ENCODE measurements around the gene PDE4B. TPM values are rescaled to one million over a fixed set of nuclear protein-coding genes. Genes with fewer than 3 reads are reported as not detected.

The PDE4B gene
- total RNA-seq, 1 donor from 2014 or later, result 7.6 TPM

- Mint-ChIP-seq H3K36me3 (ENCODE audit: low read depth, unreplicated experiment) (no peaks in the 10 kb centered on the region), H3K4me3 (ENCODE audit: unreplicated experiment) (no peak overlapping the region), H3K9me3 (ENCODE audit: unreplicated experiment) (no peaks in the 10 kb centered on the region), H3K27ac (ENCODE audit: unreplicated experiment) (no peak overlapping the region), H3K27me3 (ENCODE audit: low read depth, unreplicated experiment) (no peaks in the 10 kb centered on the region), H3K4me1 (ENCODE audit: low read depth, unreplicated experiment) (peaks cover 6% of the 10 kb centered on the region)
- Histone ChIP-seq H3K79me2 (ENCODE audit: insufficient read depth, low read length) (no peaks in the 10 kb centered on the region), H3K4me3 (ENCODE audit: insufficient read depth, low read depth, low read length) (no peak overlapping the region), H3K9ac (ENCODE audit: low read length) (no peak overlapping the region), H3K36me3 (ENCODE audit: insufficient read depth, low read length) (no peaks in the 10 kb centered on the region), H3K27me3 (ENCODE audit: insufficient read depth, low read length) (no peaks in the 10 kb centered on the region), H3K4me1 (ENCODE audit: insufficient read depth, low read length) (peaks cover 3% of the 10 kb centered on the region), H2AFZ (ENCODE audit: low read depth, low read length) (no peak overlapping the region), H3K27ac (ENCODE audit: low read depth, low read length) (no peak overlapping the region), H4K20me1 (ENCODE audit: insufficient read depth, low read length) (no peaks in the 10 kb centered on the region), H3K9me3 (ENCODE audit: insufficient read depth, low read depth, low read length) (no peaks in the 10 kb centered on the region), H3K4me2 (ENCODE audit: low read length) (no peak overlapping the region)
- TF ChIP-seq CTCF (IDR thresholded peaks at IDR 0.05; ENCODE audit: insufficient read depth, low read depth, low read length) (no peak), EZH2 (IDR thresholded peaks at IDR 0.05; ENCODE audit: insufficient read depth, low read length) (no peak)
- FAIRE-seq (no peak), DNase-seq (ENCODE audit: low read depth) (no peak)
These were observed 495.4 kb downstream of the PDE4B start for GRCh38 chr1:66288048-66288447.

GRCh38 chr1:66290761-66291530 lies 498.3 kb downstream of the PDE4B start:
- no peaks in the 10 kb centered on the region for H3K36me3 ChIP-seq (ENCODE audit: insufficient read depth, low read length)
- FAIRE-seq, result no peak
- H3K27ac Mint-ChIP-seq (ENCODE audit: unreplicated experiment), result no peak overlapping the region
- no peaks in the 10 kb centered on the region for H3K36me3 Mint-ChIP-seq (ENCODE audit: low read depth, unreplicated experiment)
- DNase-seq (ENCODE audit: low read depth), result peak; percentile 45
- peaks cover 8% of the 10 kb centered on the region for H3K4me1 ChIP-seq (ENCODE audit: insufficient read depth, low read length)
- no peak overlapping the region for H3K4me3 ChIP-seq (ENCODE audit: insufficient read depth, low read depth, low read length)
- no peak overlapping the region for H3K27ac ChIP-seq (ENCODE audit: low read depth, low read length)
- no peaks in the 10 kb centered on the region for H4K20me1 ChIP-seq (ENCODE audit: insufficient read depth, low read length)
- no peak overlapping the region for H3K4me2 ChIP-seq (ENCODE audit: low read length)
- no peaks in the 10 kb centered on the region for H3K79me2 ChIP-seq (ENCODE audit: insufficient read depth, low read length)
- no peaks in the 10 kb centered on the region for H3K27me3 Mint-ChIP-seq (ENCODE audit: low read depth, unreplicated experiment)
- no peak overlapping the region for H3K4me3 Mint-ChIP-seq (ENCODE audit: unreplicated experiment)
- H3K27me3 ChIP-seq (ENCODE audit: insufficient read depth, low read length), result no peaks in the 10 kb centered on the region
- H3K9ac ChIP-seq (ENCODE audit: low read length), result no peak overlapping the region
- no peaks in the 10 kb centered on the region for H3K9me3 Mint-ChIP-seq (ENCODE audit: unreplicated experiment)
- no peak overlapping the region for H2AFZ ChIP-seq (ENCODE audit: low read depth, low read length)
- no peaks in the 10 kb centered on the region for H3K9me3 ChIP-seq (ENCODE audit: insufficient read depth, low read depth, low read length)
- TF ChIP-seq CTCF (IDR thresholded peaks at IDR 0.05; ENCODE audit: insufficient read depth, low read depth, low read length) (no peak), EZH2 (IDR thresholded peaks at IDR 0.05; ENCODE audit: insufficient read depth, low read length) (no peak)
- H3K4me1 Mint-ChIP-seq (ENCODE audit: low read depth, unreplicated experiment), result peaks cover 6% of the 10 kb centered on the region

DNA sequence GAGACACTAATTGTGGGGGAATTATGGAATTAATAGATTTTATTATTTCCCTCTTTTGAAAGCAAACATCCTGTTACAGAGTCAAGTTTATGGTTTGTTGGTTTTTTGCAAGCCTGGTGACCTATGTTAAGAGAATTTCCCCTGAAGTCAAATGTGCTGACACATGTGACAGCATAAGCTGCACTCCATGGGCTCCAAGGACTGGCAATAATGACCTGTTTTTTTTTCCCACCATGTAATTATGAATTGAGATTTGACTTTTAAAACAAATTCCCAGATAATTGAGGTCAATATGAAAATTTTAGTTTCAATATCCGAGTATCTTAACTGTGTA lies 498.8 kb downstream of the PDE4B start:
- no peak overlapping the region for H3K4me3 ChIP-seq (ENCODE audit: insufficient read depth, low read depth, low read length)
- no peak overlapping the region for H3K27ac ChIP-seq (ENCODE audit: low read depth, low read length)
- Mint-ChIP-seq H3K9me3 (ENCODE audit: unreplicated experiment) (no peaks in the 10 kb centered on the region), H3K27ac (ENCODE audit: unreplicated experiment) (no peak overlapping the region), H3K4me3 (ENCODE audit: unreplicated experiment) (no peak overlapping the region), H3K36me3 (ENCODE audit: low read depth, unreplicated experiment) (no peaks in the 10 kb centered on the region), H3K27me3 (ENCODE audit: low read depth, unreplicated experiment) (no peaks in the 10 kb centered on the region), H3K4me1 (ENCODE audit: low read depth, unreplicated experiment) (peaks cover 6% of the 10 kb centered on the region)
- no peaks in the 10 kb centered on the region for H3K79me2 ChIP-seq (ENCODE audit: insufficient read depth, low read length)
- H3K4me1 ChIP-seq (ENCODE audit: insufficient read depth, low read length), result peaks cover 8% of the 10 kb centered on the region
- H3K36me3 ChIP-seq (ENCODE audit: insufficient read depth, low read length), result no peaks in the 10 kb centered on the region
- no peak overlapping the region for H3K9ac ChIP-seq (ENCODE audit: low read length)
- DNase-seq (ENCODE audit: low read depth) (no peak), FAIRE-seq (no peak)
- no peak overlapping the region for H3K4me2 ChIP-seq (ENCODE audit: low read length)
- no peak overlapping the region for H2AFZ ChIP-seq (ENCODE audit: low read depth, low read length)
- TF ChIP-seq EZH2 (IDR thresholded peaks at IDR 0.05; ENCODE audit: insufficient read depth, low read length), result no peak
- no peak for TF ChIP-seq CTCF (IDR thresholded peaks at IDR 0.05; ENCODE audit: insufficient read depth, low read depth, low read length)
- no peaks in the 10 kb centered on the region for H3K27me3 ChIP-seq (ENCODE audit: insufficient read depth, low read length)
- H3K9me3 ChIP-seq (ENCODE audit: insufficient read depth, low read depth, low read length), result no peaks in the 10 kb centered on the region
- no peaks in the 10 kb centered on the region for H4K20me1 ChIP-seq (ENCODE audit: insufficient read depth, low read length)
